ENCODE data around the gene ZNF506.
"Not testable (repeated sequence)": the region's sequence is repeated elsewhere in the genome, so short reads cannot be mapped to it uniquely, and the experiment has no call there.

ZNF506 gene

DNA sequence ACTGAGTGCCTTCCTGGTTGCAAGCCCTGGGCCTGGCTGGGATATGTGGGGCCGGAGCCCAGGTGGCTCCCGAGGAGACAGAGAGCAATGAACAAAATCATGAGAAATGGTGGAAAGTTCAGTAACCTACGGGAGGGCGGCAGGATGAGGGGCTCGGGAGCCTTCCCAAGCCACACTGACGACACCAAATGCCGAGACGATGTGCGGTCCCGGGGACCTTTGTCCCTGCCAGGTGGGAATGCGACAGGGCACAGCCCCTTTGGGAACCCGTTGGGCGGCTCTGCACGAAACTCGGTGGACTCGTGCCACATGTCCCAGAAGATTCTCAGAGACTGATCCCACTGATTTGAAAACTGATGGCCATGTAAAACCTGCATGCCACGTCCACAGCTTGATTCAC is 76.9 kb downstream of the ZNF506 start:
- TF ChIP-seq, protein P1, sequence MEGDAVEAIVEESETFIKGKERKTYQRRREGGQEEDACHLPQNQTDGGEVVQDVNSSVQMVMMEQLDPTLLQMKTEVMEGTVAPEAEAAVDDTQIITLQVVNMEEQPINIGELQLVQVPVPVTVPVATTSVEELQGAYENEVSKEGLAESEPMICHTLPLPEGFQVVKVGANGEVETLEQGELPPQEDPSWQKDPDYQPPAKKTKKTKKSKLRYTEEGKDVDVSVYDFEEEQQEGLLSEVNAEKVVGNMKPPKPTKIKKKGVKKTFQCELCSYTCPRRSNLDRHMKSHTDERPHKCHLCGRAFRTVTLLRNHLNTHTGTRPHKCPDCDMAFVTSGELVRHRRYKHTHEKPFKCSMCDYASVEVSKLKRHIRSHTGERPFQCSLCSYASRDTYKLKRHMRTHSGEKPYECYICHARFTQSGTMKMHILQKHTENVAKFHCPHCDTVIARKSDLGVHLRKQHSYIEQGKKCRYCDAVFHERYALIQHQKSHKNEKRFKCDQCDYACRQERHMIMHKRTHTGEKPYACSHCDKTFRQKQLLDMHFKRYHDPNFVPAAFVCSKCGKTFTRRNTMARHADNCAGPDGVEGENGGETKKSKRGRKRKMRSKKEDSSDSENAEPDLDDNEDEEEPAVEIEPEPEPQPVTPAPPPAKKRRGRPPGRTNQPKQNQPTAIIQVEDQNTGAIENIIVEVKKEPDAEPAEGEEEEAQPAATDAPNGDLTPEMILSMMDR (IDR thresholded peaks at IDR 0.05; ENCODE audit: borderline replicate concordance, control extremely low read depth, extremely low read depth, insufficient read depth, missing control alignments) = no peak
- in situ Hi-C loops (cut with MboI; ENCODE audit: low sequenced_read_pairs, unreplicated experiment) = no loop called here
- peak; percentile 21 for DNase-seq (ENCODE audit: low spot score)

DNA sequence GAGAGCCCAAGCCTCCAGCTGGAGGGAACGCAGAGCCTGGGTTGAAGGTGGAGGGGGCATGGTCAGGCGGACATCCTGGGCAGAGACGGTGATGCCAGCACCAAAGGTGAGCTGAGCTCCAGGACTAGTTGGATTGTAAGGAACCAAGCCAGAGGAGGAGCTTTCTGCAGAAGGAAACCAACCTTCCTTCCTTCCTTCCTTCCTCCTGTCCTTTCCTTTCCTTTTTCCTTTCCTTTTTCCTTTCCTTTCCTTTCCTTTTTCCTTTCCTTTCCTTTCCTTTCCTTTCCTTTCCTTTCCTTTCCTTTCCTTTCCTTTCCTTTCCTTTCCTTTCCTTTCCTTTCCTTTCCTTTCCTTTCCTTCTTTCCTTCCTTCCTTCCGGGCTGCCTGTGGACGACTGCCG is 77.6 kb downstream of the ZNF506 start:
- DNase-seq (ENCODE audit: low spot score) = not testable (repeated sequence)

DNA sequence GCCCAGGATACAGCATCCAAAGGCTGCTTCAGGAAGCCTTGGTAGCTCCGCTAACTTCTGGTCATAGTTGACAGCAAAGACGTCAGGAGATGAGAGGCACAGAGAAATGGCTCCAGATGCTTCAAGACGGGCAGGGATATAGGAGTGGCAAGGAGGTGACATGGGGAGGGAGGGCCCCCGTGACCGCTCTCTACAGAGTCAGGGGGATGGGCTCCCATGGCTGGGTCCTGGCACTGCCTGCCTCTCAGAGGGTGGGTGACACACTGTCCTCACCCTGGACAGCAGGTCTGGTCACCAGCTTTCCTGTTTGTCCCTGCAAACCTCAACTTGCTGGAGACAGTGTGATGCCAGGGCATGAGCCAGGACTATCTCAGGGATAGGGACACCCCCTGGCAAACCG is 78.4 kb downstream of the ZNF506 start:
- in situ Hi-C loops (cut with MboI; ENCODE audit: low sequenced_read_pairs, unreplicated experiment) = no loop called here
- TF ChIP-seq, protein P1 (IDR thresholded peaks at IDR 0.05; ENCODE audit: borderline replicate concordance, control extremely low read depth, extremely low read depth, insufficient read depth, missing control alignments) = no peak

More for the DNA sequence above, 77.6 kb downstream of the ZNF506 start:
- in situ Hi-C loops (cut with MboI; ENCODE audit: low sequenced_read_pairs, unreplicated experiment) = not testable (repeated sequence)

DNA sequence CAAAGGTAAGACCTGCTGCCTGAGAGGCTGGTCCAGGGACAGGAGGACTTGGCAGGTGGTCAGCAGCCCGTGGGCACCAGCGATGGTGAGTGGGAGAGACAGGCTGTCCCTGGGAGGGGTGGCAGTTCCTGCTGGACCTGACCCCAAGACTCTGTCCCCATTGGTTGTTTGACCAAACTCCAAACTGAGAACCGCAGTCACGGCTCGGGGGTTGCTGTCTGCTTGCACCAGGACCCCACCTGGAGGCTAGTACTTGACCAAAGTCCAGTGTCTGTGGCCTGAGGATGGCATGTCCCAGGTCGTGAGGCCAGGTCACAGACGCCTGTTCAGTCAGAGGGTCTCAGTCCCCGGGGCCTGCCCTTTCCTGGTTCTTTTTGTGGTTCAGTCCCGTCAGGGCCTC is 78.8 kb downstream of the ZNF506 start:
- no peak for DNase-seq (ENCODE audit: low spot score)
- in situ Hi-C loops (cut with MboI; ENCODE audit: low sequenced_read_pairs, unreplicated experiment) = no loop called here

More for the DNA sequence above, 78.4 kb downstream of the ZNF506 start:
- peak; percentile 10 for DNase-seq (ENCODE audit: low spot score)

More for the DNA sequence above, 78.8 kb downstream of the ZNF506 start:
- TF ChIP-seq, protein P1 (IDR thresholded peaks at IDR 0.05; ENCODE audit: borderline replicate concordance, control extremely low read depth, extremely low read depth, insufficient read depth, missing control alignments) = no peak

Data from GM13976 (cell line).